Stomach (tissue), 4 donors: ENCODE data around the gene ZNF692.

Experiments
- EP300 ChIP-seq: sonication (generic); formaldehyde crosslinking; IDR thresholded peaks from one replicate; pipeline ENCODE4 v1.6.1; 2017; ENCODE audit warnings: antibody characterized with exemption
- POLR2A ChIP-seq, 4 donors: fragments of 450-650 bp; IDR thresholded peaks; one replicate each; pipeline ENCODE4 v1.6.1; 2016; ENCODE audit warnings: antibody characterized with exemption in 4 of 4, control low read depth in 2 of 4, mild to moderate bottlenecking in 1 of 4, moderate library complexity in 1 of 4
- POLR2AphosphoS5 ChIP-seq, 3 donors: sonication (generic); formaldehyde crosslinking; IDR thresholded peaks; one replicate each; pipeline ENCODE4 v1.6.1; 2016; ENCODE audit warnings: antibody characterized with exemption in 3 of 3
- TF ChIP-seq, protein P1 (sequence below), 7 experiments: fragments of 450-650 bp in 4 of 7; fragments of 200-600 bp in 3 of 7; sonication (generic) in 3 of 7; IDR thresholded peaks; one replicate each; pipeline ENCODE4 v1.5.1; 2016 to 2019; ENCODE audit warnings: antibody characterized with exemption in 7 of 7, control low read depth in 2 of 7, mild to moderate bottlenecking in 1 of 7

DNA sequence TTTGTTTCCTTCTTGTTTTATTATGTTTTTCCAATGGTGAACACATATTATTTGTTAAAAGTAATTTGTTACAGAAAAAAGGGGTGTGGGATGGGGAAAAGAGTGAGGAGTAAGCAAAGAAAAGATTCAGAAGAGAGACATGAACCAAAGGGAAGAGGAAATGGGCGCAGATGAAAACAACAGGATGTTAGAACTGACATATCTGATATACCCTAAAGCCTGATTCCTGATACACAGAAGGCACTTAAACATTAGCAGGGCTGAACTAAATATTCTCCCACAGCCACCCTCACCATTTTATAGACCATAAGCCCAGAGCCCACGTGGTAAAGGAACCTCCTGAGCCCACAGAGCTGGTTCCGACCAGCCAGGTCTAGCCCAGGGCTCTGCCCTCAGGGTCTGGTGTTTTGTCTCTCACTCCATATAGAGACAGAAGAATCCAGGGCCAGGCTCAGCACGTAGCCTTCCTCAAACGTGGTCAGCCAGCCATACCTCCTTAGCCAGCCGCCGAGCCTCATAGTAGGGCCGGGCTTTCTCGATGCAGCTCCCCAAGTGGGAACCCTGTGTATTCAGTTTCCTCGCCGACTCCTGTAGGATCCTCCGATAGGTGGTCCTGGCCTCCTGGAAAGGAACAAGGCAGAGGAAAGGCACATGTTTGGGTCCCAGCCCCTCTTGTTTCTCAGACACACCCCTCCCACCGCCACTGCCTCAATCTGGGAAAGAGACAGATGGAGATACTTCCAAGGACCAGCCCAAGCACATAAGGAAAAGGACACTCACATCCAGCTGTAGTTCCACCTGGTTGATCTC is 42.6 kb downstream of the ZNF692 start:
- TF ChIP-seq, protein P1, sequence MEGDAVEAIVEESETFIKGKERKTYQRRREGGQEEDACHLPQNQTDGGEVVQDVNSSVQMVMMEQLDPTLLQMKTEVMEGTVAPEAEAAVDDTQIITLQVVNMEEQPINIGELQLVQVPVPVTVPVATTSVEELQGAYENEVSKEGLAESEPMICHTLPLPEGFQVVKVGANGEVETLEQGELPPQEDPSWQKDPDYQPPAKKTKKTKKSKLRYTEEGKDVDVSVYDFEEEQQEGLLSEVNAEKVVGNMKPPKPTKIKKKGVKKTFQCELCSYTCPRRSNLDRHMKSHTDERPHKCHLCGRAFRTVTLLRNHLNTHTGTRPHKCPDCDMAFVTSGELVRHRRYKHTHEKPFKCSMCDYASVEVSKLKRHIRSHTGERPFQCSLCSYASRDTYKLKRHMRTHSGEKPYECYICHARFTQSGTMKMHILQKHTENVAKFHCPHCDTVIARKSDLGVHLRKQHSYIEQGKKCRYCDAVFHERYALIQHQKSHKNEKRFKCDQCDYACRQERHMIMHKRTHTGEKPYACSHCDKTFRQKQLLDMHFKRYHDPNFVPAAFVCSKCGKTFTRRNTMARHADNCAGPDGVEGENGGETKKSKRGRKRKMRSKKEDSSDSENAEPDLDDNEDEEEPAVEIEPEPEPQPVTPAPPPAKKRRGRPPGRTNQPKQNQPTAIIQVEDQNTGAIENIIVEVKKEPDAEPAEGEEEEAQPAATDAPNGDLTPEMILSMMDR (IDR thresholded peaks at IDR 0.05), result no peak
- TF ChIP-seq POLR2A (IDR thresholded peaks at IDR 0.05) (no peak), EP300 (no peak), POLR2AphosphoS5 (IDR thresholded peaks at IDR 0.05) (no peak)
